Activated T-cell treated with anti-CD3 and anti-CD28 coated beads, Interleukin-2, amount 50 U/mL, for 48 hours (primary cell): Measurements from ENCODE around the gene NAA38.

Source experiments
- DNase-seq, 2 experiments: peaks; one replicate each; pipeline ENCODE4 v3.0.0-alpha.2; 2020

NAA38 gene, protein sequence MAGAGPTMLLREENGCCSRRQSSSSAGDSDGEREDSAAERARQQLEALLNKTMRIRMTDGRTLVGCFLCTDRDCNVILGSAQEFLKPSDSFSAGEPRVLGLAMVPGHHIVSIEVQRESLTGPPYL

GRCh38 chr17:7856811-7857712 is at the start of gene NAA38:
NAA38 (minus strand) TSS chr17:7857559; CDS start chr17:7857463, 96 bp downstream.
- DNase-seq = peak; percentile 95

DNA sequence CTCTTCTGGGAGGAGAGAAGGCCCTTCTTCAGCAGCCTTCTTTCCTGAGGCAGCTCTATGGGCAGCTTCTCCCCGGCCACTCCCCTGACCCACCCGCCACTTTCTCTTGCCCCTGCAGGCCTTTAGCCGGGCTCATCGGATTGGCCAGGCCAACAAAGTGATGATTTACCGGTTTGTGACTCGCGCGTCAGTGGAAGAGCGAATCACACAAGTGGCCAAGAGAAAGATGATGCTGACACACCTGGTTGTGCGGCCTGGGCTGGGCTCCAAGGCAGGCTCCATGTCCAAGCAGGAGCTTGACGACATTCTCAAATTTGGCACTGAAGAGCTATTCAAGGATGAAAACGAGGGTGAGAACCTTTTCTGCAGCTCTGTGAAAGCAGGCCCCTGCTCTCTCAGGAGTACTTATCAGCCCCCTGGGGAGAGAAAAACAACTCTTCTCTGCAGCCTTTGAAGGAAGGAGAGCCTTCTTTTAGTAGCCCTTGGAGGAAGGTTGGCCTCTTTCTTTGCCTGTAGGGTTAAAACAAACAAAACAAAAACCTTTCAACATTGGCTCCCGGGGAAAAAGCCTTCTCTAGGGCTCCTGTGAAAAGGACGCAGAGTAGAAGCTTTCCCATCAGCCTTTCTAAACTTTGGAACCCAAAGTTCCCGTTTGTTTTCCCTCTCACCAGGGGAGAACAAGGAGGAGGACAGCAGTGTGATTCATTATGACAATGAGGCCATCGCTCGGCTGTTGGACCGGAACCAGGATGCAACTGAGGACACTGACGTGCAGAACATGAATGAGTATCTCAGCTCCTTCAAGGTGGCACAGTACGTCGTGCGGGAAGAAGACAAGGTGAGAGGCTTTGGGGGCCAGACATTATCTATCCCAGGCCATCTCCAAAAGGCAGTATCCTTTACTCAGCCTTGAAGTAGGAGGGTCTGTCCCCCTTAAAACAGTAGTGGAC is 46.1 kb upstream of the NAA38 start:
- no peak for DNase-seq

DNA sequence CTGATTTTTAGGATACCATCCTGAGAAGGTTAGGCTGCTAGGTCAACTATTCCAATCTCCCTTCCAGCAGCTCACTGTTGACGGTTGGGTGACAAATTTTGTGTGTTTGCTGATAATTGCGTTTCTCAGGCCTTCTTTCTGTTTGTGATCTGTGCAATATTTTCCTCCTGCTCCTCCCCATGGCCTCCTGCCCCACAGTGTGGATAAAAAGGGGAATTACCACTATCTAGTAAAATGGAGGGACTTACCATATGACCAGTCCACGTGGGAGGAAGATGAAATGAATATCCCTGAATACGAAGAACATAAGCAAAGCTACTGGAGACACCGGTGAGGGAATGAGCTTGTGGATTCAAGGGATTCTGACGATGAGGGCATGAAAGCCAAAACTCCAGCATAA is 40.4 kb upstream of the NAA38 start:
- DNase-seq = no peak

DNA sequence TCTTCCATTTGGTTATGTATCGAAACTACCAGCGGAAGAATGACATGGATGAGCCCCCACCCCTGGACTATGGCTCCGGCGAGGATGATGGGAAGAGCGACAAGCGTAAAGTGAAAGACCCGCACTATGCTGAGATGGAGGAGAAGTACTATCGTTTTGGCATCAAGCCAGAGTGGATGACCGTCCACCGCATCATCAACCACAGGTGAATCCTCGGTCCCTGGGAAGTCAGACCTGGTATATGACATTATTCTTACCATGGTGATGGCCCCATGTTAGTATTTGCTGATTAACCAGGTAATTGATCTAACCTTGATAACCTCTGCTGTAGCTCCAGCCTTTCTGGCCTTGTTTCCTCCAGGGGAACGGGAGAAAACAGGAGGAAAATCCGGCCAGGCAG is 39.7 kb upstream of the NAA38 start:
- no peak for DNase-seq

- no peak for DNase-seq
These were observed 37.5 kb upstream of the NAA38 start for GRCh38 chr17:7894866-7895265.

DNA sequence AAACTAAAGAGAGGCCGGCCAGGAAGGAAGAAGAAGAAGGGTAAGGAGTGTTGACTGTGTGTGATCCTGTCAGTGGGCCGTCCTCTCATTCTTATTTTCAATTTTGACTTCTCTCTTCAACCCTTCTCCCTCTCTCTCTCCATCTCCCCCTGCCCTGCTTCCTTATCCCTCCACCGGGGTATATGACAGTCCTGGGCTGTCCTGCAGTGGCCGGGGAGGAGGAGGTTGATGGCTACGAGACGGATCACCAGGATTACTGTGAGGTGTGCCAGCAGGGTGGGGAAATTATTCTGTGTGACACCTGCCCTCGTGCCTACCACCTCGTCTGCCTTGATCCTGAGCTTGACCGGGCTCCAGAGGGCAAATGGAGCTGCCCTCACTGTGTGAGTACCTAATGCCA is 36.9 kb upstream of the NAA38 start:
- DNase-seq = no peak

DNA sequence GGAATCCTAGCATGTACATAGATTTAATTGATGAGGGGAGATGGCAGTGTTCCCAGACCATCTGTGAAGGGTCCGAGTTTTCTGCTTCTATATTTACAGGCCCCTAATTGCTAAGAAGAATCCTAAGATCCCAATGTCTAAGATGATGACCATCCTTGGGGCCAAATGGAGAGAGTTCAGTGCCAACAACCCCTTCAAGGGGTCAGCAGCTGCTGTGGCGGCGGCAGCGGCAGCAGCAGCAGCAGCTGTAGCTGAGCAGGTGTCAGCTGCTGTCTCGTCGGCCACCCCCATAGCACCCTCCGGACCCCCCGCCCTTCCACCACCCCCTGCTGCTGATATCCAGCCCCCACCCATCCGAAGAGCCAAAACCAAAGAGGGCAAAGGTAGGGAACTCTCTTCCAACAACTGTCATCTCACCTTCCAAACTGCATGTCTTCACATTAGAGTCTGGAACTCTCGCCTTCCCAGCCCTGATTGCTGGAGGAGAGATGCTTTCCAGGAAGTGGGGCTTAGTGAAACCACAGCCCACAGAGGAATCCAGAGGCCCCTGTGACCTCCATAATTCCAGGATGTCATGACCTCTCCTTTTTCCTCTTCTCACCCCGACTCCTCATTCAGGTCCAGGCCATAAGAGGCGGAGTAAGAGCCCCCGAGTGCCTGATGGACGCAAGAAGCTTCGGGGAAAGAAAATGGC is 36.0 kb upstream of the NAA38 start:
- no peak for DNase-seq

DNA sequence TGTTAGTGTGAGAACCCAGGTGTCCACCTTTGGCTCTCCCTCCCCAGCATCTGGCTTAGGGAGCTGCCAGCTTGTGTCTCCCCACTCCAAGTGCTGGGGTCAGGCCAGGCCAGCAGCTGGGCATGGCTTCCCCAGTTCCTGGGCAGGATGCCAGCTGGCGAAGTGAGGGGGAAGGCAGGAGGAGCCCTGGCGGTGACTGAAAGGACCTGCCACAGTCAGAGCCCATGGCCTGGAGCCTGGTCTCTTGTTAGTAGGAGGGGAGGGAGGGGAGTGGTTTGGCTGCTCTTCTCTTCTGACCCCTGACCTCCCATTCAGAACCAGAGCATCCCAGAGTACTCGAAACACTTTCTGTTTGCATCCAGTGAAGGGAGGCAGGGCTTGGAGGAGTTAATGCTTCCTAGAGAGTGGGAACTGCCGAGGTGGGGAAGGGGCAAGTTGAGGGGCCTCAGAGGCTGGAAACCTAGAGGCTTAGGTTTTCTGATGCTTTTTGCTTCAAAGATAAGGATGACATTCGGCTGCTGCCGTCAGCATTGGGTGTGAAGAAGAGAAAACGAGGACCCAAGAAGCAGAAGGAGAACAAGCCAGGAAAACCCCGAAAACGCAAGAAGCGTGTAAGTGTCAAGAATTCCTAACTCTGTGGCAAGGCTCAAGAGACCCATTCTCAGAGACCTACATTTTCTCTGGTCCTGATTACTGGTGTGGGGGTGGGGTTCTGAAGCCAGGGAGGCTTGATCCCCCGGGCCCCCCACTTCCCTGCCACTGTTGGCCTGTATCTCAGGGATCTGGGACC is 32.0 kb upstream of the NAA38 start:
- DNase-seq = peak; percentile 58 to 60

- DNase-seq = peak; percentile 80
These were observed 31.0 kb upstream of the NAA38 start, which contains the start of gene CHD3 for GRCh38 chr17:7888184-7888920. CHD3 (plus strand) TSS chr17:7888789; CDS start chr17:7889001, 212 bp downstream.

- DNase-seq = peak; percentile 89 to 90
These were observed 30.3 kb upstream of the NAA38 start for GRCh38 chr17:7887482-7888183.

DNA sequence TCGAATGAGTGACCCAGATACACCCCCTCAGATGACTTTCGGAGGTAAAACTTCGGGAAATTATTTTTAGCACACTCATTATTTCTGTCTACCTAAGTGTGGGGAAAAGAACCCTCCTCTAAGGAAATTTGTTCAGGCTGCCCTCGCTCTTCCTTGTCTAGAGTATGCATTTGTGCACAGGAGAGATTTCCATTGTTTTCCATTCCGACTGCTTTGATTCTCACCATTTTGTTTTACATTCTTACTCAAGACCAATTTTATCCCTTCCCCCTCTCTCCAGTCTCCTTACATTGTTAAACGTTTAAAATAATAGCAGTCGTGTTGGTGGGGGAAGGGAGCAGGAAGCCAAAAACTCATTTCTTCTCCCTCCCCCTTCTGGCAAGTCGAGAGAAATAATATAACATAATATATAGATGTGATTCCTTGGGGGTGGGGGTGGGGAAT is 29.7 kb upstream of the NAA38 start:
- no peak for DNase-seq

DNA sequence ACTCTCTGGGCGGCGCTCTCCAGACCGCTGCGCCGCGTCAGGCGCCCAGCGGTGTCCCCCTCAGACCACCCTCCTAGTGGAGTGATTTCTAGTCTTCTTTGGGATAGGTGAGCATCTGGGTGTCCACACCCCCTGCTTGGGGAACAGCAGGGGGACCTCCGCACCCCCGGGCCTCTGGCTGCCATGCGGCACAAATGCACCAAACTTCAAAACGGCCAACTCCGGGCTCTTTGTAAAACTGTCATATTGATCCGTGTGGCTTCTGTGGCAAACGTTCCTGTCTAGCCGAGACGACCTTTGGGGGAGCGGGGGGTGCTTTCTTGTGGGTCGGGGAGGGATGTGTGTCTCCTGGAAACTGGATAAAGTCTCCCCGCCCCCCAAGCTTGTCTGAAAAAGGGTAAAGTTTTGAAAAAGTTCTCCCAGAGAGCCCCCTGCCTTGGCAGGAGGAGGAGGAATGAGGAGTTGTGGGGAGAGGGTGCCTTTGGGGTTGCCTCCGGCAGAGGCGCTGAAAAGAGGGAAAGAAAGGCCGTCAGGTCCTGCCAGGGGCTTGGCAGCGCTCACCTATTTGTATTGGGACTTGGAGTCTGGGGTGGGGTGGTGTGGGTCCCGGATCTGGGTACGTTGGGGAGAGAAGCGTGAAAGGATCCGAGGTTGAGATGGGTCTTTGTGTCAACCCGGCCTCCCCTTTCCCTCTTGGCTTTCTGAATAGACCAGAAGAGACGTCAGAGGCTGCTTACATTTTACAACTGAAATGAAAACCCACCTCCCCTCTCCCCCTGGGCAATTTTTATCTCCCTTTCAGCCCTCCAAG is 29.1 kb upstream of the NAA38 start:
- peak; percentile 72 to 73 for DNase-seq

DNA sequence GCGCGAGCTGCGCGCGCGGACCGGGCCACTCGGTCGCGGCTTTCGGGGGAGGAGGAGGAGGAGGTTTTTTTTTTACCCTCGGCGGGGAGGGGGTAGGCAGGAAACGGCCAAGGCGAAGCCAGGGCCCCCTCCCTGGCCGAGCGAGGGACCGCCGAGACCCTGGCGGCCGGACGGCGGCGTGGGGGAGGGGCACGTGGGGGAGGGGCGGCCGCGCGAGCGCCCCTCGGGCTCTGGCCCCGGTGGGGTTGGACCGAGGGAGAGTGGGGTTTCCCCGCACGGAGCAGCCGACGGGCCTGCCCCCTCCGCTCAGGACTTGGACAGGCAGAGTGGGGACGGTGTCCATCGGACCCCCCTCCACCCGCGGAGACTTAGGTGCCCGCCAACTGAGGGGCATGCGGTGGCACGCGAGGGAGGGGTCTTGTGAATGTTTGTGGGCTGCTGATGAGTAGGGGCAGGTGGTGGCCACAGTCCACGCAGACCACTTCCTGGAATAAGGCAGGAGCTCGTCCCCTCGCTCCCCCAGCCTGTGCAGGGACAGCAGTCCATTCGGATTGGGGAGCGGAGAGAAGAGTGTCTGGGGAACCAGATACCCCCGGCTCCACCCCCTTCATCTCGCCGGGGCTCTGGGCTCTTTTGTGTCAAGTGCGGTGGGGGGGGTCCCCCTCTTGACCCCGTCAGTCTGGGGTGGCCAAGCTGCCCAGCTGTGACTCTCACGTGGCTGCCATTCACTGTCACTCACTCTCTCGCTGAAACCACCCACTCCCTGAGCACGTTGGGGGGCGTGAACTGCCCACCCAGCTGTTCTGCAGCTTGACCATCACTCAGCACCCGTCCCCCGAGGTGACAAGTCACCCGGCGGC is 28.2 kb upstream of the NAA38 start:
- peak; percentile 63 to 71 for DNase-seq

- peak; percentile 37 to 53 for DNase-seq
These were observed 27.4 kb upstream of the NAA38 start for GRCh38 chr17:7884581-7885366.

DNA sequence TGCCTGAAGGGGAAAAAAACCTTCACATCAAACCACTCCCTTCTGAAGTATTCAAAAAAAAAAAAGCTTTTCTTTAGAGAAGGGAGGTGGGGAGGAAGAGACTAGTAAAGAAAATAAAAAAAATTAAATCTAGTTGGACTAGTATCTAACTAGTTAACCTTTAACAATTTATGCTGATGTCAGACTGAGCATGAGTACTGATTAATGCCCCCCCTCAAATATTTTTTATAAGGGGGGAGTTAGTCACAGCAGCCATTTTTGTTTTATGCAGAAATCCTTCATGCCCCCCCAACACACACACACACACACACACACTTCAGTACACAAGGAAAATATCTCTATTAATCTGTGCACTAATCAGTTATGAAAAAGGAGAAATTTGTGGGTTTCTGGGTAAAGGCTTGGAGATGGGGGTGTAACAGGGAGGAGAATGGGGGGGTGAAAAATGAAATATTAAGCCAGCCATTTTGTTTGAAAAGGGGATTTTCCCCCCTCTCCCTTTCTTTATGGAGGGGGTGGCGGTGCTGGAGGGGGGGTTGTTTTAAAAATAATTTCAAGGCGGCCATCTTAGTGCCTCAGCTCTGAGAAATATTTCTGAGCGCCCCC is 26.5 kb upstream of the NAA38 start:
- DNase-seq = peak; percentile 41 to 44

DNA sequence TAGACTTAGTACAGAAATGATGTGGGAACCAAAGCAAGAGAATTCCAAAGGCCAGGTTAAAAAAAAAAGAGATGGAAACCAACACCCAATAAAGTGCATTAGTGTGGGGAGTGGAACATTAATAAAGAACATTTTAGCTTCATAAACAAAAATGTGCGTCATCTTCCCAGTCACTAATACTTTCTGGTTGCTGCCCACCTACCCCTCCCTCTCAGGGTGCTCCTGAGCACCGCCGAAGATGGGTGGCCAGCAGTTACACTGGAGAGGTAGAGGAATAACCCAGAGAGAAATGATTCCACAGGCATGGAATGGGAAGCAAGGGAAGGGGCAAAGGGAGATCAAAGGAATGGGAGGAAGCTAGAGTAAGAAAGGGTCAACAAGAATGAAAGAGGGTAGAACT is 25.3 kb upstream of the NAA38 start:
- DNase-seq = no peak

DNA sequence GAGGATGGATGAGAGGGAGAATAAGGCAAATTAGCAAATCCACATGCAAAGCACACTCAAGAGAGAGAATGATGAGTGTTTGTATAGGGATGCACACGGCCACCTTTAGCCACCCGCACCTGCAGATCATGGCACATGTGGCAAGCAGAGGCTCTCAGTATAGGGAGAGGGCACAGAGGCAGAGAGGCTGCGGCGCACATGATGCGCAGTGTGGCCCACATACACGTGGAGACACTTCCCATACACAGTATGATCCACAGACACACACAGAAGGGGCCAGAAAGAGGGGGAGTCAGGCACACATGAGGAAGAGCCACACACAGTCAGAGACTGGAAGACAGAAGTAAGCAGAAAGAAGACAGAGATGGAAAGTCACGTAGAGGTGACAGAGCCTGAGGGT is 24.7 kb upstream of the NAA38 start:
- peak in 1 of 2 experiments; percentile 26 for DNase-seq
